HepG2 (cell line): ENCODE results near the gene RNF222. TPM values are rescaled to one million over a fixed set of nuclear protein-coding genes. Genes with fewer than 3 reads are reported as not detected.

ENCODE experiments used
- ATAC-seq: fragments of 200-7000 bp; cut with Tn5 transposase; 3 replicates; pipeline ENCODE4 v1.9.1; 2020; ENCODE audit warnings: mild to moderate bottlenecking, moderate library complexity
- BruUV-seq: library from RNA; stranded (reverse); fragments of 400-500 nt; replicated peaks from 2 replicates; lab custom pipeline; 2021; lab: Mats Ljungman, UMichigan
- CTCF ChIA-PET: fragments of 300-600 bp; formaldehyde crosslinking; extraction: SDS; loops from one replicate; lab custom pipeline; 2021; ENCODE audit warnings: low total read pairs, inconsistent platforms, low intra/inter-chr PET ratio; lab: Yijun Ruan, JAX
- POLR2A ChIA-PET: fragments of 350-600 bp; sonication (Branson Sonifier 250); formaldehyde crosslinking; loops from one replicate; lab custom pipeline; 2020; ENCODE audit warnings: antibody characterized with exemption, inconsistent platforms; lab: Yijun Ruan, JAX
- DNase-seq: peaks from one replicate; pipeline ENCODE4 v3.0.0-alpha.2; 2015; ENCODE audit warnings: low spot score
- FAIRE-seq: peaks from 3 replicates; lab custom pipeline; 2011; peaks lifted over from hg19 to GRCh38; lab: Jason Lieb, UNC
- H2AFZ ChIP-seq: one replicate; pipeline ENCODE4 v1.6.1; 2011; ENCODE audit warnings: low read length, inconsistent platforms
- H3K27ac ChIP-seq: fragments of 300-600 bp; 3 replicates; pipeline ENCODE4 v1.8.0; 2011; ENCODE audit warnings: mixed run types, mild to moderate bottlenecking, mixed read lengths, low read length, inconsistent platforms; ENCODE audit not compliant: insufficient read depth; ENCODE audit errors: extremely low read length
- H3K27me3 ChIP-seq, 2 experiments: fragments of 200-600 bp in 1 of 2; 2 replicates in 1 of 2; 3 replicates in 1 of 2; pipeline versions ENCODE4 v1.6.0 to v1.8.0; 2011; ENCODE audit warnings: low read length in 2 of 2, mild to moderate bottlenecking in 2 of 2, moderate library complexity in 2 of 2, inconsistent platforms in 1 of 2; ENCODE audit not compliant: insufficient read depth in 2 of 2, control insufficient read depth in 1 of 2
- H3K36me3 ChIP-seq, 2 experiments: fragments of 200-600 bp in 1 of 2; replicated peaks in 1 of 2; 2 replicates in 1 of 2; 3 replicates in 1 of 2; pipeline versions ENCODE4 v1.5.1 to v1.8.0; 2011; ENCODE audit warnings: low read length in 2 of 2, inconsistent platforms in 1 of 2; ENCODE audit not compliant: insufficient read depth in 2 of 2, control insufficient read depth in 1 of 2
- H3K4me1 ChIP-seq: 2 replicates; pipeline ENCODE4 v1.5.1; 2012; ENCODE audit warnings: low read length, inconsistent platforms; ENCODE audit not compliant: insufficient read depth
- H3K4me2 ChIP-seq: 2 replicates; pipeline ENCODE4 v1.6.0; 2011; ENCODE audit warnings: low read depth, low read length, inconsistent platforms
- H3K4me3 ChIP-seq, 3 experiments: fragments of 200-600 bp in 1 of 3; sonication (generic), shearing (Covaris generic) in 1 of 3; replicated peaks in 1 of 3; 2 replicates each; pipeline ENCODE4 v1.5.1; 2011 to 2016; ENCODE audit warnings: low read length in 3 of 3, inconsistent platforms in 2 of 3, low read depth in 2 of 3, mild to moderate bottlenecking in 2 of 3, control low read depth in 1 of 3, mixed read lengths in 1 of 3; ENCODE audit not compliant: insufficient read depth in 1 of 3
- H3K79me2 ChIP-seq: one replicate; pipeline ENCODE4 v1.6.1; 2011; ENCODE audit warnings: low read length, inconsistent platforms; ENCODE audit not compliant: insufficient read depth
- H3K9ac ChIP-seq: 2 replicates; pipeline ENCODE4 v1.6.0; 2011; ENCODE audit warnings: mild to moderate bottlenecking, low read depth, low read length, inconsistent platforms; ENCODE audit not compliant: insufficient read depth
- H3K9me3 ChIP-seq: 2 replicates; pipeline ENCODE4 v1.5.1; 2012; ENCODE audit warnings: mild to moderate bottlenecking, low read length
- H4K20me1 ChIP-seq: 2 replicates; pipeline ENCODE4 v1.6.0; 2011; ENCODE audit warnings: inconsistent platforms, mild to moderate bottlenecking, low read length, moderate library complexity; ENCODE audit not compliant: insufficient read depth
- CERS6 ChIP-seq: sonication (generic); formaldehyde crosslinking; IDR thresholded peaks from 2 replicates; pipeline ENCODE4 v1.5.0; 2020; ENCODE audit warnings: missing genetic modification reagents
- GLI4 ChIP-seq: sonication (generic); formaldehyde crosslinking; IDR thresholded peaks from 2 replicates; pipeline ENCODE4 v1.5.1; 2020; ENCODE audit warnings: missing genetic modification reagents, mild to moderate bottlenecking, moderate library complexity, borderline replicate concordance
- HES4 ChIP-seq: sonication (generic); formaldehyde crosslinking; IDR thresholded peaks from 2 replicates; pipeline ENCODE4 v1.9.0; 2021; ENCODE audit warnings: mild to moderate bottlenecking, missing genetic modification reagents, borderline replicate concordance
- HNF4G ChIP-seq, 2 experiments: sonication (generic) in 1 of 2; formaldehyde crosslinking in 1 of 2; IDR thresholded peaks; 2 replicates each; pipeline versions ENCODE4 v1.4.0 to v1.6.1; 2011 to 2020; ENCODE audit warnings: borderline replicate concordance in 2 of 2, low read depth in 2 of 2, mild to moderate bottlenecking in 2 of 2, low read length in 1 of 2, missing genetic modification reagents in 1 of 2, moderate library complexity in 1 of 2
- NFKB2 ChIP-seq: sonication (generic); formaldehyde crosslinking; IDR thresholded peaks from 2 replicates; pipeline ENCODE4 v1.4.0; 2020; ENCODE audit warnings: missing genetic modification reagents, borderline replicate concordance
- PPARG ChIP-seq: conservative IDR thresholded peaks from 2 replicates; pipeline ENCODE4 v1.6.1; 2016; ENCODE audit warnings: missing biosample characterization, missing genetic modification reagents
- SP140L ChIP-seq: sonication (generic); formaldehyde crosslinking; IDR thresholded peaks from 2 replicates; pipeline ENCODE4 v1.4.0; 2020; ENCODE audit warnings: missing genetic modification reagents, borderline replicate concordance
- ZBTB7B ChIP-seq: sonication (generic); formaldehyde crosslinking; IDR thresholded peaks from 2 replicates; pipeline ENCODE4 v1.4.0; 2020; ENCODE audit warnings: missing genetic modification reagents
- ZNF160 ChIP-seq: sonication (generic); formaldehyde crosslinking; IDR thresholded peaks from 2 replicates; pipeline ENCODE4 v1.8.0; 2022; ENCODE audit warnings: mild to moderate bottlenecking, inconsistent platforms, missing genetic modification reagents
- ZNF451 ChIP-seq: sonication (generic); formaldehyde crosslinking; IDR thresholded peaks from 2 replicates; pipeline ENCODE4 v1.5.0; 2020; ENCODE audit warnings: mild to moderate bottlenecking, missing genetic modification reagents
- ZNF513 ChIP-seq: sonication (generic); formaldehyde crosslinking; conservative IDR thresholded peaks from 2 replicates; pipeline ENCODE4 v1.5.0; 2020; ENCODE audit warnings: missing genetic modification reagents
- ZNF616 ChIP-seq: sonication (generic); formaldehyde crosslinking; IDR thresholded peaks from 2 replicates; pipeline ENCODE4 v1.5.0; 2020; ENCODE audit warnings: low read depth, mild to moderate bottlenecking, missing genetic modification reagents
- WGBS: methylation state at CpG from one replicate; pipeline ENCODE4 v1.1.6; 2017; ENCODE audit warnings: low lambda C conversion rate; 5-methylcytosine and 5-hydroxymethylcytosine counted together
- in situ Hi-C: cut with HindIII; loops from 2 replicates; pipeline ENCODE4 v1.10.0; 2017; ENCODE audit warnings: low pct_unique_long_range_greater_than_20kb; ENCODE audit not compliant: extremely low pct_ligation_motif_present
- intact Hi-C: fragments of 100-400 bp; cut with micrococcal nuclease; formaldehyde crosslinking; loops from one replicate; pipeline ENCODE4 v1.10.0; 2022; ENCODE audit not compliant: unreplicated experiment
- polyA plus RNA-seq, 8 experiments: library from polyadenylated mRNA; depleted of rRNA in 3 of 8; stranded (reverse) in 7 of 8; unstranded in 1 of 8; fragments of >200 nt; fragmentation: Illumina TruSeq in 4 of 8; extraction: Trizol in 4 of 8; gene quantifications; 2 replicates each; pipeline versions ENCODE4 v1.2.1 to v1.2.3, GENCODE V29; 2011 to 2016; ENCODE audit warnings: low read depth in 4 of 8, missing spikeins in 1 of 8, mixed read lengths in 1 of 8; ENCODE audit not compliant: insufficient read depth in 1 of 8
- total RNA-seq, 5 experiments: library from RNA; depleted of rRNA; stranded (reverse); fragments of >200 nt; fragmentation: Illumina TruSeq; extraction: Trizol; gene quantifications; 2 replicates each; pipeline ENCODE4 v1.2.3, GENCODE V29; 2016; ENCODE audit warnings: low read depth in 1 of 5
- TF ChIP-seq, protein P1 (sequence below): IDR thresholded peaks from 2 replicates; pipeline ENCODE4 v1.6.1; 2018; ENCODE audit warnings: missing genetic modification reagents
- TF ChIP-seq, protein P2 (sequence below): sonication (generic); formaldehyde crosslinking; IDR thresholded peaks from 2 replicates; pipeline ENCODE4 v1.5.1; 2020; ENCODE audit warnings: missing genetic modification reagents, mild to moderate bottlenecking, borderline replicate concordance
- TF ChIP-seq, protein P3 (sequence below), 2 experiments: sonication (generic) in 1 of 2; formaldehyde crosslinking in 1 of 2; IDR thresholded peaks; 2 replicates each; pipeline versions ENCODE4 v1.4.0 to v1.6.1; 2018 to 2020; ENCODE audit warnings: missing genetic modification reagents in 2 of 2, borderline replicate concordance in 1 of 2, low read depth in 1 of 2, mild to moderate bottlenecking in 1 of 2, missing biosample characterization in 1 of 2
- TF ChIP-seq, protein P4 (sequence below): sonication (generic); IDR thresholded peaks from 2 replicates; pipeline ENCODE4 v1.6.1; 2016; ENCODE audit warnings: low read depth, borderline replicate concordance

Gene RNF222
- total and polyA plus RNA-seq, 2 of the 13 experiments (the other 11 are each of a cell fraction or from before 2014, with no cell fraction given) = not detected

DNA sequence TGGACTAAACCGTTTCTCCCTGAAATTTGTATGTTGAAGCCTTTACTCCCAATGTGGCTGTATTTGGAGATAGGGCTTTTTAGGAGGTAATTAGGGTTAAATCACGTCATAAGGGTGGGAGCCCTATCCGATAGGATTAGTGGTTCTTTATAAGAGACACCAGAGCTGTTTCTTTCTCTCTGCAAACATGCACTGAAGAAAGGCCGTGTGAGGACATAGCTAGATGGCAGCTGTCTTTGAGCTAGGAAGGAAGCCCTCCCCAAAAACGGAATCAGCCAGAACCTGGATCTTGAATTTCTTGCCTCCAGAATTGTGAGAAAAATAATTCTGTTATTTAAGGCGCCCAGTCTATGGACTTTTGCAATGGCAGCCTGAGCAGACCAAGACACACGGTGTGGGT lies 43.9 kb downstream of the RNF222 start:
- Histone ChIP-seq H3K9ac (no peak overlapping the region), H3K4me1 (no peaks in the 10 kb centered on the region), H2AFZ (no peak overlapping the region), H4K20me1 (no peaks in the 10 kb centered on the region), H3K36me3 (no peaks in the 10 kb centered on the region), H3K79me2 (no peaks in the 10 kb centered on the region), H3K9me3 (no peaks in the 10 kb centered on the region), H3K27ac (no peak overlapping the region), H3K4me2 (no peak overlapping the region), H3K27me3 (peaks cover 0 to 5% of the 10 kb centered on the region in 2 experiments; a peak in 2 of 5 replicates), H3K4me3 (no peak overlapping the region)
- ChIA-PET POLR2A (no interaction called here), CTCF (no interaction called here)
- in situ Hi-C loops = no loop called here
- FAIRE-seq (no peak), ATAC-seq (no peak), DNase-seq (no peak)
- intact Hi-C loops = no loop called here
- no TSS peak for BruUV-seq
- 18% methylated on average over 7 of the region's 7 CpGs for WGBS
- TF ChIP-seq ZNF513 (no peak), ZNF160 (CRISPR knock-in tag) (no peak), SP140L (no peak), CERS6 (CRISPR knock-in tag) (no peak), PPARG (CRISPR knock-in tag) (no peak), GLI4 (no peak), ZNF451 (CRISPR knock-in tag) (no peak), HES4 (CRISPR knock-in tag) (no peak), ZNF616 (no peak), NFKB2 (CRISPR knock-in tag) (no peak), ZBTB7B (CRISPR knock-in tag) (no peak), HNF4G (IDR thresholded peaks at IDR 0.05; ENCODE audit: borderline replicate concordance, low read depth, low read length) (no peak), HNF4G (CRISPR knock-in tag; IDR thresholded peaks at IDR 0.05; ENCODE audit: borderline replicate concordance, low read depth) (no peak)
- TF ChIP-seq, protein P1, sequence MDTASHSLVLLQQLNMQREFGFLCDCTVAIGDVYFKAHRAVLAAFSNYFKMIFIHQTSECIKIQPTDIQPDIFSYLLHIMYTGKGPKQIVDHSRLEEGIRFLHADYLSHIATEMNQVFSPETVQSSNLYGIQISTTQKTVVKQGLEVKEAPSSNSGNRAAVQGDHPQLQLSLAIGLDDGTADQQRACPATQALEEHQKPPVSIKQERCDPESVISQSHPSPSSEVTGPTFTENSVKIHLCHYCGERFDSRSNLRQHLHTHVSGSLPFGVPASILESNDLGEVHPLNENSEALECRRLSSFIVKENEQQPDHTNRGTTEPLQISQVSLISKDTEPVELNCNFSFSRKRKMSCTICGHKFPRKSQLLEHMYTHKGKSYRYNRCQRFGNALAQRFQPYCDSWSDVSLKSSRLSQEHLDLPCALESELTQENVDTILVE (CRISPR knock-in tag) = no peak
- TF ChIP-seq, protein P2, sequence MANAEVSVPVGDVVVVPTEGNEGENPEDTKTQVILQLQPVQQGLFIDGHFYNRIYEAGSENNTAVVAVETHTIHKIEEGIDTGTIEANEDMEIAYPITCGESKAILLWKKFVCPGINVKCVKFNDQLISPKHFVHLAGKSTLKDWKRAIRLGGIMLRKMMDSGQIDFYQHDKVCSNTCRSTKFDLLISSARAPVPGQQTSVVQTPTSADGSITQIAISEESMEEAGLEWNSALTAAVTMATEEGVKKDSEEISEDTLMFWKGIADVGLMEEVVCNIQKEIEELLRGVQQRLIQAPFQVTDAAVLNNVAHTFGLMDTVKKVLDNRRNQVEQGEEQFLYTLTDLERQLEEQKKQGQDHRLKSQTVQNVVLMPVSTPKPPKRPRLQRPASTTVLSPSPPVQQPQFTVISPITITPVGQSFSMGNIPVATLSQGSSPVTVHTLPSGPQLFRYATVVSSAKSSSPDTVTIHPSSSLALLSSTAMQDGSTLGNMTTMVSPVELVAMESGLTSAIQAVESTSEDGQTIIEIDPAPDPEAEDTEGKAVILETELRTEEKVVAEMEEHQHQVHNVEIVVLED = no peak
- TF ChIP-seq, protein P3, sequence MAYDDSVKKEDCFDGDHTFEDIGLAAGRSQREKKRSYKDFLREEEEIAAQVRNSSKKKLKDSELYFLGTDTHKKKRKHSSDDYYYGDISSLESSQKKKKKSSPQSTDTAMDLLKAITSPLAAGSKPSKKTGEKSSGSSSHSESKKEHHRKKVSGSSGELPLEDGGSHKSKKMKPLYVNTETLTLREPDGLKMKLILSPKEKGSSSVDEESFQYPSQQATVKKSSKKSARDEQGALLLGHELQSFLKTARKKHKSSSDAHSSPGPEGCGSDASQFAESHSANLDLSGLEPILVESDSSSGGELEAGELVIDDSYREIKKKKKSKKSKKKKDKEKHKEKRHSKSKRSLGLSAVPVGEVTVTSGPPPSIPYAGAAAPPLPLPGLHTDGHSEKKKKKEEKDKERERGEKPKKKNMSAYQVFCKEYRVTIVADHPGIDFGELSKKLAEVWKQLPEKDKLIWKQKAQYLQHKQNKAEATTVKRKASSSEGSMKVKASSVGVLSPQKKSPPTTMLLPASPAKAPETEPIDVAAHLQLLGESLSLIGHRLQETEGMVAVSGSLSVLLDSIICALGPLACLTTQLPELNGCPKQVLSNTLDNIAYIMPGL (CRISPR knock-in tag; IDR thresholded peaks at IDR 0.05; ENCODE audit: borderline replicate concordance in 1 of 2, low read depth in 1 of 2) = no peak
- TF ChIP-seq, protein P4, sequence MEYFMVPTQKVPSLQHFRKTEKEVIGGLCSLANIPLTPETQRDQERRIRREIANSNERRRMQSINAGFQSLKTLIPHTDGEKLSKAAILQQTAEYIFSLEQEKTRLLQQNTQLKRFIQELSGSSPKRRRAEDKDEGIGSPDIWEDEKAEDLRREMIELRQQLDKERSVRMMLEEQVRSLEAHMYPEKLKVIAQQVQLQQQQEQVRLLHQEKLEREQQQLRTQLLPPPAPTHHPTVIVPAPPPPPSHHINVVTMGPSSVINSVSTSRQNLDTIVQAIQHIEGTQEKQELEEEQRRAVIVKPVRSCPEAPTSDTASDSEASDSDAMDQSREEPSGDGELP = no peak
